Measurements from ENCODE around the gene RAB40C.

DNA sequence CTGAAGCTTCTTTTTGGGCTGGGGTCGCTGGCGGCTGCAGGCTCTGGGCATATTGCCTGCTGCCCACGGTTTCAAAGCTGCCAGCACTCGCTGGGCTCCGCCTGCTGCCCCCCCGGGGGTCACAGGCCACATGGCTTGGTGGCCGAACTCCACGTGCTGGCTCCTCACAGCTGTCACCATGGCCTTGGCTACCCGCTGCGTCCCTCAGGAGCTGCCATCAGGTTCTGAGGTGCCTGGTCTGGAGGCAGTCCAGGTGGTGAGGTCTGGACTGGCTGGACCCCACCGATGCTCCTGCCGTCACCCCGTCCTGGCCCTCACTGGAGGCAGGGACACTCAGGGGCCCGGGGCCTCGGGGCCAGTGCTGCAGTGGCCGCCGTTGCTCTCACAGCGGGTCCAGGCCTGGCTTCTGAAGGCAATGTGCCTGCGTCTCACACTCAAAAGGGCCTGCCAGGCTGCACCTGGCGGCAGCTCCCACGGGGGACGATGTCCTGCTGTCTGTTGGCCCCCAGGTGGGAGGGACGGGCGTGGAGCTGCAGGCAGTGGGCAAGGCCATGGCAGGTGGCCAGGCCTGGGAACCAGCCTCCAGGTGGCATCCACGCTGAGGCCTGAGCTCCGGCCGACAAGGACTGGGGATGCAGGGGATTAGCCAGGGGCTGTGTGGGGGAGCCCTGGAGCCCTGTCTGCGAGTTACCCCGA lies 49.1 kb upstream of the RAB40C start:
- TF ChIP-seq, protein P1, sequence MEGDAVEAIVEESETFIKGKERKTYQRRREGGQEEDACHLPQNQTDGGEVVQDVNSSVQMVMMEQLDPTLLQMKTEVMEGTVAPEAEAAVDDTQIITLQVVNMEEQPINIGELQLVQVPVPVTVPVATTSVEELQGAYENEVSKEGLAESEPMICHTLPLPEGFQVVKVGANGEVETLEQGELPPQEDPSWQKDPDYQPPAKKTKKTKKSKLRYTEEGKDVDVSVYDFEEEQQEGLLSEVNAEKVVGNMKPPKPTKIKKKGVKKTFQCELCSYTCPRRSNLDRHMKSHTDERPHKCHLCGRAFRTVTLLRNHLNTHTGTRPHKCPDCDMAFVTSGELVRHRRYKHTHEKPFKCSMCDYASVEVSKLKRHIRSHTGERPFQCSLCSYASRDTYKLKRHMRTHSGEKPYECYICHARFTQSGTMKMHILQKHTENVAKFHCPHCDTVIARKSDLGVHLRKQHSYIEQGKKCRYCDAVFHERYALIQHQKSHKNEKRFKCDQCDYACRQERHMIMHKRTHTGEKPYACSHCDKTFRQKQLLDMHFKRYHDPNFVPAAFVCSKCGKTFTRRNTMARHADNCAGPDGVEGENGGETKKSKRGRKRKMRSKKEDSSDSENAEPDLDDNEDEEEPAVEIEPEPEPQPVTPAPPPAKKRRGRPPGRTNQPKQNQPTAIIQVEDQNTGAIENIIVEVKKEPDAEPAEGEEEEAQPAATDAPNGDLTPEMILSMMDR (IDR thresholded peaks at IDR 0.05) = no peak
- no peak for TF ChIP-seq POLR2AphosphoS5 (IDR thresholded peaks at IDR 0.05)
